ENCODE data around the gene CTSD. TPM values are rescaled to one million over a fixed set of nuclear protein-coding genes. Genes with fewer than 3 reads are reported as not detected.
A peak's percentile ranks its signal among the peaks of the same experiment; 100 is the strongest.

Gene CTSD
- total RNA-seq, 5 donors from 2014 or later (not counting 1 experiment from before 2014, with no cell fraction given): 91.9 to 187 (median 163) TPM

DNA sequence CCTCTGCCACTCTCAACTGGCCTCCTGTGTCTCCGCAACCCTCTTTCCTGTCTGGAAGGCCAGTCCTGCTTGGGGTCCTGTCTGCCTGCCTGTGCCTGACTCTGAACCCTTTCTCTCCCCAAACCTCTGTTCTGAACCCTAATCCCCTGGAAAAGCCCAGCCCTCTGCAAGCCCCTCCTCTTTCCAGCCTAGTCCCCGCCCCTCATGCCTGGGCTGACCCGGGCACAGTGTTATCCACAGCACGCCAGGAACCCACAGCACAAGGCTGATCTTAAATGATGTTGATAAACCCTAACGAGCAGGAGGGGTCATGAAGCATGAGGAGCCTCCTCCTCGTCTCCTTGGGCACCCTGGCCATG, 13.3 kb downstream of the CTSD start, which contains the start of gene IFITM10:
TSS of gene IFITM10 (minus strand) at position 115 of the 359 bp plus-strand sequence. CDS start 153 bp downstream, outside the sequence.
- Mint-ChIP-seq H3K4me1 (peaks cover 29 to 34% (median 33%) of the 10 kb centered on the region in 3 donors), H3K9me3 (no peaks in the 10 kb centered on the region), H3K36me3 (peaks cover 11% of the 10 kb centered on the region), H3K4me3 (peak within 1 kb of the TSS; percentile 28 to 78 (median 34)), H3K27me3 (peaks cover 13% of the 10 kb centered on the region in 2 donors), H3K27ac (peak within 1 kb of the TSS in 1 of 2 donors; percentile 57)
- ATAC-seq (replicated peaks in 1 of 4): no peak
- POLR2A ChIA-PET: no interaction called here
- Histone ChIP-seq H3K9me3 (no peaks in the 10 kb centered on the region), H3K27me3 (replicated peaks in 1 of 2; ENCODE audit: control insufficient read depth in 2 of 2, extremely low read depth in 1 of 2, insufficient read depth in 2 of 2, low read length in 1 of 2) (peaks cover 0 to 45% of the 10 kb centered on the region in 2 experiments), H3K4me1 (ENCODE audit: control insufficient read depth in 1 of 2, extremely low read depth in 1 of 2, insufficient read depth in 2 of 2, low read length in 2 of 2) (peaks cover 17 to 63% of the 10 kb centered on the region in 2 experiments), H3K36me3 (ENCODE audit: control insufficient read depth in 2 of 2, extremely low read depth in 1 of 2, insufficient read depth in 1 of 2, low read length in 1 of 2) (peaks cover 8 to 32% of the 10 kb centered on the region in 2 donors), H3K4me3 (ENCODE audit: control insufficient read depth in 1 of 2, extremely low read depth in 1 of 2, low read length in 1 of 2) (peak within 1 kb of the TSS in 1 of 2 donors; percentile 49), H3K27ac (ENCODE audit: low read length) (no peak within 1 kb of the TSS)
- no peak for DNase-seq
- CTCF ChIA-PET: no interaction called here
- 59% methylated on average over 5 of the region's 6 CpGs for WGBS (ENCODE audit: insufficient coverage)

GRCh38 chr11:1749395-1750351, 14.1 kb downstream of the CTSD start:
- Histone ChIP-seq H3K27me3 (replicated peaks in 1 of 2; ENCODE audit: control insufficient read depth in 2 of 2, extremely low read depth in 1 of 2, insufficient read depth in 2 of 2, low read length in 1 of 2) (peaks cover 0 to 39% of the 10 kb centered on the region in 2 experiments), H3K36me3 (ENCODE audit: control insufficient read depth in 2 of 2, extremely low read depth in 1 of 2, insufficient read depth in 1 of 2, low read length in 1 of 2) (peaks cover 10 to 25% of the 10 kb centered on the region in 2 donors), H3K4me1 (ENCODE audit: control insufficient read depth in 1 of 2, extremely low read depth in 1 of 2, insufficient read depth in 2 of 2, low read length in 2 of 2) (peaks cover 9 to 55% of the 10 kb centered on the region in 2 experiments), H3K9me3 (no peaks in the 10 kb centered on the region), H3K27ac (ENCODE audit: low read length) (no peak overlapping the region), H3K4me3 (ENCODE audit: control insufficient read depth in 1 of 2, extremely low read depth in 1 of 2, low read length in 1 of 2) (peak overlapping the region in 1 of 2 donors; percentile 49)
- POLR2A ChIA-PET: no interaction called here
- WGBS (ENCODE audit: insufficient coverage): 57% methylated on average over 25 of the region's 25 CpGs
- Mint-ChIP-seq H3K4me1 (peaks cover 21 to 27% (median 25%) of the 10 kb centered on the region in 3 donors), H3K4me3 (peak overlapping the region in 2 of 3 donors; percentile 34 to 78), H3K9me3 (no peaks in the 10 kb centered on the region), H3K36me3 (peaks cover 5% of the 10 kb centered on the region), H3K27me3 (peaks cover 13% of the 10 kb centered on the region in 2 donors), H3K27ac (no peak overlapping the region)
- DNase-seq (no peak), ATAC-seq (replicated peaks in 1 of 4) (no peak)
- CTCF ChIA-PET: no interaction called here

DNA sequence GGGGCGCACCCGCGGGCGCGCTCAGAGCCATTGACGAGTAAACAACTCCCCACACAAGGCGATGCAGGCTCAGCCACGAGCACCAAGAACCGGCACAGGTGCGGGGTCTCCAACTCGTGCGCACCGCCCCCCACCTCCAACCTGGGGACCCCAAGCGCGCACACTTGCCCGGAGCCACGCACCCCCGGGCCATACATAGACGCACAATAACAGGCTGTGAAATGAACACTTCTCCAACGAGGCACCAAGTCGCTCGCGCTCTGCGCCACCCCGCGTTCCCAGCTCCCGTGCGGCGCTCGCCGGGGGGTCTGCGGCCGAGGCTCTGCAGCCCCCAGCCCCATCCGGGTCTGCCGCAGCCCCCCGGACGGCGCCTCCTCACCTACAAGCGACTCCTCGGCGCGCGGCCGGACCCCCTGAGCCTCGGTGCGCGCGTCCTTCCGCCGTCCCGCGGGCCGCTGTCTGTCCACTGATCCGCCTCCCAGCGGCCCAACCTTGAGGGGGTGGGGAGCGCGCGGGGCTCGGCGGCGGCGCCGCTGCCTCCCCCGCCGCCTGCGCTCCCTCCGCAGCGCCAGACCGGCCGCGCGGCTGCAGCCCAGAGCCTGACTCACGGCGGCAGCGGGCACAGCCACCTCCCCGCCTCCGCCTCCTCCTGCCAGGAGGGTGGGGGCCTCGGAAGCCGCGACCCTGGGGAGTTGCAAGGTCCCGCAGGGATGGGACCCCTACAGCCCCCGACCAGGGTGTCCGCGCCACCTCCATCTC, 14.9 kb downstream of the CTSD start:
- ChIA-PET POLR2A (no interaction called here), CTCF (no interaction called here)
- H3K36me3 Mint-ChIP-seq: peaks cover 4% of the 10 kb centered on the region
- Histone ChIP-seq H3K4me3 (ENCODE audit: control insufficient read depth in 1 of 2, extremely low read depth in 1 of 2, low read length in 1 of 2) (peak overlapping the region in 1 of 2 donors; percentile 49), H3K27ac (ENCODE audit: low read length) (no peak overlapping the region), H3K27me3 (replicated peaks in 1 of 2; ENCODE audit: control insufficient read depth in 2 of 2, extremely low read depth in 1 of 2, insufficient read depth in 2 of 2, low read length in 1 of 2) (peaks cover 0 to 37% of the 10 kb centered on the region in 2 experiments), H3K36me3 (ENCODE audit: control insufficient read depth in 2 of 2, extremely low read depth in 1 of 2, insufficient read depth in 1 of 2, low read length in 1 of 2) (peaks cover 11 to 18% of the 10 kb centered on the region in 2 donors), H3K9me3 (no peaks in the 10 kb centered on the region), H3K4me1 (ENCODE audit: control insufficient read depth in 1 of 2, extremely low read depth in 1 of 2, insufficient read depth in 2 of 2, low read length in 2 of 2) (peaks cover 8 to 48% of the 10 kb centered on the region in 2 experiments)
- H3K4me3 Mint-ChIP-seq: peak overlapping the region in 2 of 3 donors; percentile 46 to 78
- peaks cover 20 to 27% (median 21%) of the 10 kb centered on the region in 3 donors for H3K4me1 Mint-ChIP-seq
- DNase-seq (no peak), ATAC-seq (replicated peaks in 1 of 4) (peak in 3 of 4 experiments; percentile 18 to 50 (median 31))
- WGBS (ENCODE audit: insufficient coverage): 2% methylated on average over 79 of the region's 84 CpGs
- no peaks in the 10 kb centered on the region for H3K9me3 Mint-ChIP-seq
- H3K27ac Mint-ChIP-seq: no peak overlapping the region
- peaks cover 13% of the 10 kb centered on the region in 2 donors for H3K27me3 Mint-ChIP-seq

- H3K36me3 ChIP-seq (ENCODE audit: control insufficient read depth in 2 of 2, extremely low read depth in 1 of 2, insufficient read depth in 1 of 2, low read length in 1 of 2): peaks cover 9 to 10% of the 10 kb centered on the region in 2 donors
- Mint-ChIP-seq H3K27me3 (peaks cover 13% of the 10 kb centered on the region in 2 donors), H3K27ac (no peak overlapping the region), H3K36me3 (peaks cover under 1% of the 10 kb centered on the region), H3K4me1 (peaks cover 17 to 23% (median 20%) of the 10 kb centered on the region in 3 donors), H3K9me3 (no peaks in the 10 kb centered on the region), H3K4me3 (peak overlapping the region in 2 of 3 donors; percentile 9 to 36)
- no peaks in the 10 kb centered on the region for H3K9me3 ChIP-seq
- H3K4me1 ChIP-seq (ENCODE audit: control insufficient read depth in 1 of 2, extremely low read depth in 1 of 2, insufficient read depth in 2 of 2, low read length in 2 of 2): peaks cover 4 to 40% of the 10 kb centered on the region in 2 experiments
- no peak overlapping the region for H3K27ac ChIP-seq (ENCODE audit: low read length)
- DNase-seq (no peak), ATAC-seq (replicated peaks in 1 of 4) (no peak)
- ChIA-PET CTCF (no interaction called here), POLR2A (no interaction called here)
- WGBS (ENCODE audit: insufficient coverage): 55% methylated on average over 69 of the region's 72 CpGs
- peak overlapping the region in 1 of 2 donors; percentile 41 for H3K4me3 ChIP-seq (ENCODE audit: control insufficient read depth in 1 of 2, extremely low read depth in 1 of 2, low read length in 1 of 2)
- H3K27me3 ChIP-seq (replicated peaks in 1 of 2; ENCODE audit: control insufficient read depth in 2 of 2, extremely low read depth in 1 of 2, insufficient read depth in 2 of 2, low read length in 1 of 2): peaks cover 0 to 37% of the 10 kb centered on the region in 2 experiments
Observed at GRCh38 chr11:1747753-1748635, 15.7 kb downstream of the CTSD start.

- peaks cover 17 to 21% (median 20%) of the 10 kb centered on the region in 3 donors for H3K4me1 Mint-ChIP-seq
- DNase-seq (no peak), ATAC-seq (replicated peaks in 1 of 4) (no peak)
- Histone ChIP-seq H3K27me3 (replicated peaks in 1 of 2; ENCODE audit: control insufficient read depth in 2 of 2, extremely low read depth in 1 of 2, insufficient read depth in 2 of 2, low read length in 1 of 2) (peaks cover 0 to 32% of the 10 kb centered on the region in 2 experiments), H3K4me3 (ENCODE audit: control insufficient read depth in 1 of 2, extremely low read depth in 1 of 2, low read length in 1 of 2) (no peak overlapping the region), H3K4me1 (ENCODE audit: control insufficient read depth in 1 of 2, extremely low read depth in 1 of 2, insufficient read depth in 2 of 2, low read length in 2 of 2) (peaks cover 4 to 32% of the 10 kb centered on the region in 2 experiments), H3K36me3 (ENCODE audit: control insufficient read depth in 2 of 2, extremely low read depth in 1 of 2, insufficient read depth in 1 of 2, low read length in 1 of 2) (peaks cover 1 to 4% of the 10 kb centered on the region in 2 donors), H3K27ac (ENCODE audit: low read length) (no peak overlapping the region), H3K9me3 (no peaks in the 10 kb centered on the region)
- H3K9me3 Mint-ChIP-seq: no peaks in the 10 kb centered on the region
- POLR2A ChIA-PET: no interaction called here
- no peaks in the 10 kb centered on the region for H3K36me3 Mint-ChIP-seq
- H3K27me3 Mint-ChIP-seq: peaks cover 13% of the 10 kb centered on the region in 2 donors
- WGBS (ENCODE audit: insufficient coverage): 96% methylated on average over 18 of the region's 21 CpGs
- H3K27ac Mint-ChIP-seq: no peak overlapping the region
- H3K4me3 Mint-ChIP-seq: no peak overlapping the region
- CTCF ChIA-PET: no interaction called here
Observed at GRCh38 chr11:1746956-1747752, 16.6 kb downstream of the CTSD start.
